HepG2 (cell line): ENCODE measurements around the gene NRN1L. TPM values are rescaled to one million over a fixed set of nuclear protein-coding genes. Genes with fewer than 3 reads are reported as not detected.

Experiments
- ATF1 ChIP-seq: IDR thresholded peaks from 2 replicates; pipeline ENCODE4 v1.6.1; 2016; ENCODE audit warnings: mild to moderate bottlenecking, control low read depth
- CREBL2 ChIP-seq: sonication (generic); formaldehyde crosslinking; IDR thresholded peaks from 2 replicates; pipeline ENCODE4 v1.8.1; 2023; ENCODE audit warnings: missing genetic modification reagents, mild to moderate bottlenecking, borderline replicate concordance
- CTCF ChIP-seq: sonication (generic); formaldehyde crosslinking; IDR thresholded peaks from 2 replicates; pipeline ENCODE4 v1.5.0; 2020; ENCODE audit warnings: mild to moderate bottlenecking, missing genetic modification reagents, moderate library complexity
- FOXO1 ChIP-seq: sonication (generic); formaldehyde crosslinking; IDR thresholded peaks from 2 replicates; pipeline ENCODE4 v1.4.0; 2020; ENCODE audit warnings: missing genetic modification reagents
- KDM4B ChIP-seq: sonication (generic); formaldehyde crosslinking; IDR thresholded peaks from 2 replicates; pipeline ENCODE4 v1.4.0; 2020; ENCODE audit warnings: missing genetic modification reagents
- KDM5B ChIP-seq: sonication (generic); formaldehyde crosslinking; IDR thresholded peaks from 2 replicates; pipeline ENCODE4 v1.4.0; 2020; ENCODE audit warnings: missing genetic modification reagents, mild to moderate bottlenecking, borderline replicate concordance
- MEIS2 ChIP-seq: sonication (generic); formaldehyde crosslinking; IDR thresholded peaks from 2 replicates; pipeline ENCODE4 v1.9.0; 2021; ENCODE audit warnings: mild to moderate bottlenecking, missing genetic modification reagents
- MIXL1 ChIP-seq: IDR thresholded peaks from 2 replicates; pipeline ENCODE4 v1.6.1; 2016
- NFE2L2 ChIP-seq: fragments of 150-350 bp; IDR thresholded peaks from 2 replicates; pipeline ENCODE4 v1.6.1; 2014; ENCODE audit warnings: low read length
- PBX2 ChIP-seq: IDR thresholded peaks from 2 replicates; pipeline ENCODE4 v1.6.1; 2016; ENCODE audit warnings: control low read depth
- PCBP1 ChIP-seq: fragments of 200-400 bp; formaldehyde crosslinking; IDR thresholded peaks from 2 replicates; pipeline ENCODE4 v1.6.1; 2017; ENCODE audit warnings: mild to moderate bottlenecking, low read depth, low read length, borderline replicate concordance
- RBM39 ChIP-seq: fragments of 200-400 bp; formaldehyde crosslinking; IDR thresholded peaks from one replicate; pipeline ENCODE4 v1.6.1; 2018; ENCODE audit warnings: antibody characterized with exemption, mild to moderate bottlenecking, low read depth, low read length; ENCODE audit not compliant: poor library complexity, severe bottlenecking
- SOX13 ChIP-seq, 3 experiments: fragments of 450-650 bp in 1 of 3; sonication (generic) in 1 of 3; formaldehyde crosslinking in 1 of 3; IDR thresholded peaks in 2 of 3; conservative IDR thresholded peaks in 1 of 3; 2 replicates each; pipeline versions ENCODE4 v1.5.0 to v1.6.1; 2016 to 2020; ENCODE audit warnings: antibody characterized with exemption in 1 of 3, mild to moderate bottlenecking in 1 of 3, missing compliant biosample characterization in 1 of 3, missing genetic modification reagents in 1 of 3, moderate library complexity in 1 of 3
- SP4 ChIP-seq: sonication (generic); formaldehyde crosslinking; IDR thresholded peaks from 2 replicates; pipeline ENCODE4 v1.8.1; 2023; ENCODE audit warnings: mild to moderate bottlenecking, missing genetic modification reagents
- SPEN ChIP-seq: sonication (generic); formaldehyde crosslinking; IDR thresholded peaks from 2 replicates; pipeline ENCODE4 v1.5.1; 2020; ENCODE audit warnings: low read depth, mild to moderate bottlenecking, missing genetic modification reagents
- THAP11 ChIP-seq: IDR thresholded peaks from 2 replicates; pipeline ENCODE4 v1.6.1; 2016; ENCODE audit warnings: missing biosample characterization, missing genetic modification reagents
- THAP9 ChIP-seq: sonication (generic); formaldehyde crosslinking; IDR thresholded peaks from 2 replicates; pipeline ENCODE4; 2020; ENCODE audit warnings: missing genetic modification reagents, mild to moderate bottlenecking, borderline replicate concordance
- TP53 ChIP-seq: sonication (generic); formaldehyde crosslinking; conservative IDR thresholded peaks from 2 replicates; pipeline ENCODE4 v1.4.0; 2020; ENCODE audit warnings: missing genetic modification reagents
- U2AF1 ChIP-seq: fragments of 200-400 bp; formaldehyde crosslinking; optimal IDR thresholded peaks from 2 replicates; pipeline ENCODE3; 2017; ENCODE audit warnings: mild to moderate bottlenecking, low read depth, low read length
- ZFYVE20 ChIP-seq: sonication (generic); formaldehyde crosslinking; IDR thresholded peaks from 2 replicates; pipeline ENCODE4 v1.8.0; 2023; ENCODE audit warnings: low read depth, mild to moderate bottlenecking, moderate library complexity, missing genetic modification reagents, borderline replicate concordance
- ZNF143 ChIP-seq: sonication (generic); formaldehyde crosslinking; IDR thresholded peaks from 2 replicates; pipeline ENCODE4 v1.4.0; 2020; ENCODE audit warnings: missing genetic modification reagents
- ZNF234 ChIP-seq: sonication (generic); formaldehyde crosslinking; conservative IDR thresholded peaks from 2 replicates; pipeline ENCODE4 v1.5.1; 2020; ENCODE audit warnings: mild to moderate bottlenecking, missing genetic modification reagents
- ZNF451 ChIP-seq: sonication (generic); formaldehyde crosslinking; IDR thresholded peaks from 2 replicates; pipeline ENCODE4 v1.5.0; 2020; ENCODE audit warnings: mild to moderate bottlenecking, missing genetic modification reagents
- ZNF619 ChIP-seq: sonication (generic); formaldehyde crosslinking; IDR thresholded peaks from 2 replicates; pipeline ENCODE4 v1.4.0; 2020; ENCODE audit warnings: mild to moderate bottlenecking, missing genetic modification reagents
- polyA plus RNA-seq, 8 experiments: library from polyadenylated mRNA; depleted of rRNA in 3 of 8; stranded (reverse) in 7 of 8; unstranded in 1 of 8; fragments of >200 nt; fragmentation: Illumina TruSeq in 4 of 8; extraction: Trizol in 4 of 8; gene quantifications; 2 replicates each; pipeline versions ENCODE4 v1.2.1 to v1.2.3, GENCODE V29; 2011 to 2016; ENCODE audit warnings: low read depth in 4 of 8, missing spikeins in 1 of 8, mixed read lengths in 1 of 8; ENCODE audit not compliant: insufficient read depth in 1 of 8
- total RNA-seq, 5 experiments: library from RNA; depleted of rRNA; stranded (reverse); fragments of >200 nt; fragmentation: Illumina TruSeq; extraction: Trizol; gene quantifications; 2 replicates each; pipeline ENCODE4 v1.2.3, GENCODE V29; 2016; ENCODE audit warnings: low read depth in 1 of 5

NRN1L gene
- total and polyA plus RNA-seq, 2 of the 13 experiments (the other 11 are each of a cell fraction or from before 2014, with no cell fraction given): 0.53 to 1.2 TPM

- TF ChIP-seq SOX13 (IDR thresholded peaks at IDR 0.05) (no peak), SOX13 (CRISPR knock-in tag; conservative IDR thresholded peaks at IDR 0.05 in 1 of 2, IDR thresholded peaks at IDR 0.05 in 1 of 2) (no peak), ATF1 (CRISPR knock-in tag) (no peak), U2AF1 (no peak), MEIS2 (CRISPR knock-in tag) (no peak), ZNF143 (CRISPR knock-in tag) (no peak), FOXO1 (CRISPR knock-in tag) (no peak), TP53 (no peak), KDM5B (CRISPR knock-in tag) (peak; percentile 44; the same call in 1 of the 2 replicates), ZFYVE20 (CRISPR knock-in tag) (no peak), CTCF (CRISPR knock-in tag) (peak; percentile 96), ZNF619 (CRISPR knock-in tag) (peak; percentile 72; the same call in 1 of the 2 replicates), MIXL1 (CRISPR knock-in tag) (no peak), CREBL2 (no peak), THAP11 (CRISPR knock-in tag) (peak; percentile 54), PCBP1 (0 out of 2 replicates have a peak, but pooled peaks have one; percentile 29), ZNF234 (CRISPR knock-in tag) (no peak), RBM39 (peak; percentile 56), THAP9 (CRISPR knock-in tag) (peak; percentile 60; the same call in 1 of the 2 replicates), ZNF451 (CRISPR knock-in tag) (0 out of 2 replicates have a peak, but pooled peaks have one; percentile 41), SPEN (CRISPR knock-in tag) (0 out of 2 replicates have a peak, but pooled peaks have one; percentile 26), PBX2 (CRISPR knock-in tag) (no peak), NFE2L2 (no peak), KDM4B (CRISPR knock-in tag) (no peak), SP4 (CRISPR knock-in tag) (no peak)
These were observed 818 bp upstream of the NRN1L start (continued) for GRCh38 chr16:67883872-67884261.
